ENCODE data around the gene SLC43A2.

- TF ChIP-seq TAF1 (IDR thresholded peaks at IDR 0.05; ENCODE audit: borderline replicate concordance, low read depth, low read length) = no peak
- no peak for TF ChIP-seq POLR2A (IDR thresholded peaks at IDR 0.05; ENCODE audit: low read depth, low read length)
- TF ChIP-seq POLR2AphosphoS5 (IDR thresholded peaks at IDR 0.05; ENCODE audit: low read depth, low read length) = no peak
Measured at GRCh38 chr17:1557355-1558095, 71.1 kb downstream of the SLC43A2 start.
